Cardiac muscle cell (in vitro differentiated cells and primary cell): ENCODE data around the gene SLC39A7. TPM values are rescaled to one million over a fixed set of nuclear protein-coding genes. Genes with fewer than 3 reads are reported as not detected.

ENCODE experiments used
- DNase-seq, 2 donors: peaks; one replicate each; pipeline versions ENCODE4 v3.0.0 to v3.0.0-alpha.2; 2010 to 2017; ENCODE audit warnings: low read depth in 1 of 2, low spot score in 1 of 2
- H3K27ac ChIP-seq: fragments of 200-600 bp; sonication (generic); 2 replicates; pipeline ENCODE4 v1.5.1; 2016
- H3K27me3 ChIP-seq: fragments of 200-600 bp; sonication (generic); 2 replicates; pipeline ENCODE4 v1.6.0; 2016; ENCODE audit warnings: control low read depth
- H3K36me3 ChIP-seq: fragments of 200-600 bp; sonication (generic); 2 replicates; pipeline ENCODE4 v1.5.1; 2016; ENCODE audit warnings: control low read depth
- H3K4me1 ChIP-seq: fragments of 200-600 bp; sonication (generic); 2 replicates; pipeline ENCODE4 v1.8.1; 2017; ENCODE audit warnings: low read depth, mild to moderate bottlenecking, mixed run types
- H3K4me3 ChIP-seq: fragments of 200-600 bp; sonication (generic); 2 replicates; pipeline ENCODE4 v1.5.1; 2016; ENCODE audit warnings: mild to moderate bottlenecking
- H3K9me3 ChIP-seq: fragments of 200-600 bp; sonication (generic); 2 replicates; pipeline ENCODE4 v1.5.1; 2017; ENCODE audit warnings: low read depth, mild to moderate bottlenecking, control low read depth
- CTCF ChIP-seq: IDR thresholded peaks from 2 replicates; pipeline ENCODE4 v1.5.1; 2012; ENCODE audit warnings: low read depth, mild to moderate bottlenecking, low read length
- polyA plus RNA-seq: library from polyadenylated mRNA; unstranded; fragments of >200 nt; fragmentation: Nextera tagmentation; extraction: Ambion mirVana; gene quantifications from 2 replicates; pipeline ENCODE4 v1.2.1, GENCODE V29; 2016
- total RNA-seq: library from RNA; depleted of rRNA; stranded (reverse); fragments of >200 nt; gene quantifications from 2 replicates; pipeline ENCODE4 v1.2.3, GENCODE V29; 2016

SLC39A7 gene
- total and polyA plus RNA-seq, 2 experiments from 2014 or later, result 51.3 to 147 TPM

DNA sequence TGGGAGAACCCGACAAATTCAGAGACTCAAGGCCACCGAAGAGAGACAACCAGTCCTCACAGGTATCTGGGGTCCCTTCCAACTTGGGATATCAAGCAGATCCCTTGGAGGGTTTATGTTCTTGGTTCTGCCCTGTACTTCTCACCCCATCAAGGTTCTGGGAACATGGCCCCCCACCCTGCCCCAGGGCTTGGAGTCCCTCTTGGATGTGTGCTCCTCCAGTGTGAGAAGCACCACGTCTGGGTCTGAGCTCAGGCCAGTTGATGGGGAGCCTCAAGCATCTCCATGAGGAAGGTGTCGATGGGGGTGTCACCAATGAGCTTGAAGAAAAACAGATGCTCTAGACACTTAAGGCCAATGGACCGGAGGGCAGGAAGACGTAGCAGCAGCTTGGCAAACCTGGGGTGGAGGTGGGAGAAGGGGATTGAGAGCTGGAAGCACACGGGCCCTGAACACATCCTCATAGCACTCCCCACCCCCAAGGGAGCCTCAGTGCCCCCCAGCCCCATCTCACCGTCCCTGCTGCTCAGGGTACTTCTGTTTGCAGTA, 6.2 kb upstream of the SLC39A7 start:
- no peaks in the 10 kb centered on the region for H3K9me3 ChIP-seq
- no peak overlapping the region for H3K27ac ChIP-seq
- TF ChIP-seq CTCF, result no peak
- DNase-seq, result peak in 1 of 2 donors; percentile 68
- H3K36me3 ChIP-seq, result no peaks in the 10 kb centered on the region
- H3K4me3 ChIP-seq, result no peak overlapping the region
- peaks cover 41% of the 10 kb centered on the region for H3K4me1 ChIP-seq
- no peaks in the 10 kb centered on the region for H3K27me3 ChIP-seq

DNA sequence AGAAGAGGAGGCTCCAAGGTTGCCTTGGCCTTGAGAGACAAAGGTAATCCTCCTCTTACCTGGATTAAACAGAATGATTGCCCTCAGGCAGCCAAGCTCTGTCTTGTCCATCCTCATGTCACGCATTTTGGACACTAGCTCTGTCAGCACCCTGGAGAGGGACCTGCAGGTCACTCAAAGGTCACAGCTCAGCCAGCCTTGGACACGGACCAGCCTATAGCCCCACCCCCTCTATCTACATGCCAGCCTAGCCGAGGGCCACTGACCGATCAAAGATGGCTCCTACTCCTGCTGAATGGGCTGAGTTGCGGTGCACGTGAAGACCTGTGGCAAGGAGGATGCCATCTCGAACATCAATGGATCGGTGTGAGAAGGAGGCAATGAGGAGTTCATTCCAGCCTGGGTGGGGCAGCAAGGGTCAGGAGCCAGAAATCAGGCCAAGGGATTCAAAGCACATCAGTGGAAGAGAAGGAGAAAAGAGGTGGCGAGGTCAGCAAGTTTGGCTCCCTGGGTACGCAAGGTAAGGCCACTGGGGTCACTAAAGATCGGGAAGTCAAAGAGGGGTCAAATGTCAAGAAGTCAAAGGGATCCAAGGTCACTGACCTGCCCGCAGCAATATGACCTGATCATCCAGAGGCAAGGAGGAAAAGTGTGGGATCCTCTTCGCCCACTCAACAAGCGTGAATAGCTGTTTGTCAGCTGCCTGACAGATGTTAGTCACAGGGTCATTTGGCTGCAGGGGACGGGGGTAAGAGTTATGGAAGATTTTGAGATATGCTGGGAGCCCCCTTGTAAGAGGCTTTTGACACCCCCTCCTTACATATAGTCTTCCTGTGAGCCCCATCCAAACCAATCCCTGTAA, 5.1 kb upstream of the SLC39A7 start:
- peak in 1 of 2 donors; percentile 78 for DNase-seq
- H3K4me1 ChIP-seq, result peaks cover 41% of the 10 kb centered on the region

GRCh38 chr6:33197431-33198048, 3.1 kb upstream of the SLC39A7 start:
- Histone ChIP-seq H3K27me3 (no peaks in the 10 kb centered on the region), H3K27ac (no peak overlapping the region), H3K4me3 (no peak overlapping the region), H3K36me3 (peaks cover 8% of the 10 kb centered on the region), H3K4me1 (peaks cover 37% of the 10 kb centered on the region), H3K9me3 (no peaks in the 10 kb centered on the region)
- peak; percentile 82 for DNase-seq
- peak; percentile 79 for TF ChIP-seq CTCF

More for the DNA sequence above, 5.1 kb upstream of the SLC39A7 start:
- TF ChIP-seq CTCF, result no peak
- H3K27ac ChIP-seq, result no peak overlapping the region
- no peak overlapping the region for H3K4me3 ChIP-seq
- H3K36me3 ChIP-seq, result no peaks in the 10 kb centered on the region
- H3K9me3 ChIP-seq, result no peaks in the 10 kb centered on the region
- H3K27me3 ChIP-seq, result no peaks in the 10 kb centered on the region

DNA sequence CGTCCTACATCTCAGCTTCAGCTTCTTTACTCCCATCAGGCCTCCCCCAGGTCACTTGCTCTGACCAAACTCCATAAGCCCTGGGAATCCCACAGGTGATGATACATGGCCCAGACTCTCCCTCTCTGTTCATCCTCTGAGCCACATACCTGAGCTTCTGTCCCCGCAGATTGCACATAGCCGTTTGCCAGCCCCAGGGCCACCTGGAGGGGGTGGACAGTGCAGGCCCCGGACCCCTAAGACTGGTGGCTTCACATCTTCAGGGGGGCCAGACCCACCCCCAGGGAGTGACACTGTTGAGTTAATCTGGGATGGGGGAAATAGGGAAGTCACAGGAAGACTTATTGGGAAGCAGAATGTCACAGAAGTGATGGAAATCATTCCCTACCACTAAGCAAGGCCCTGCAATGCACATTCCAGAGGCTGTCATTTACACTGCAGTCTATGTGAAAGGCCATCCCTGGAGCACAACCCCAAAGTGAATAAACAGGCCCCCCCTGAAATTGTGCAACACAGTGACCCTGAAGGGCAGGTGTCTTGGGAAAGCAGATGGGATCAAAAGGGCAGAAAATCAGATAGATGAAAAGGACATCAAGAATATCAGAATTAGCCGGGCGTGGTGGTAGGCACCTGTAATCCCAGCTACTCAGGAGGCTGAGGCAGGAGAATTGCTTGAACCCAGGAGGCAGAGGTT, 2.4 kb upstream of the SLC39A7 start:
- DNase-seq, result no peak
- no peak overlapping the region for H3K4me3 ChIP-seq
- no peaks in the 10 kb centered on the region for H3K27me3 ChIP-seq
- no peak for TF ChIP-seq CTCF
- peaks cover 16% of the 10 kb centered on the region for H3K36me3 ChIP-seq
- no peaks in the 10 kb centered on the region for H3K9me3 ChIP-seq
- no peak overlapping the region for H3K27ac ChIP-seq
- peaks cover 36% of the 10 kb centered on the region for H3K4me1 ChIP-seq

GRCh38 chr6:33198853-33199436, 1.7 kb upstream of the SLC39A7 start:
- no peak overlapping the region for H3K27ac ChIP-seq
- no peak for DNase-seq
- no peaks in the 10 kb centered on the region for H3K27me3 ChIP-seq
- peaks cover 17% of the 10 kb centered on the region for H3K36me3 ChIP-seq
- peak overlapping the region; percentile 66 for H3K4me3 ChIP-seq
- peaks cover 30% of the 10 kb centered on the region for H3K4me1 ChIP-seq
- H3K9me3 ChIP-seq, result no peaks in the 10 kb centered on the region
- no peak for TF ChIP-seq CTCF
